Ishikawa (cell line): ENCODE measurements around the gene SPATA1.
A peak's percentile ranks its signal among the peaks of the same experiment; 100 is the strongest.

Source experiments
- CEBPB ChIP-seq: IDR thresholded peaks from 2 replicates; pipeline ENCODE4 v1.6.1; 2012
- CREB1 ChIP-seq: IDR thresholded peaks from 2 replicates; pipeline ENCODE4 v1.6.1; 2012; ENCODE audit warnings: low read depth
- EGR1 ChIP-seq: IDR thresholded peaks from 2 replicates; pipeline ENCODE4 v1.6.1; 2012
- EP300 ChIP-seq: IDR thresholded peaks from 2 replicates; pipeline ENCODE4 v1.6.1; 2012; ENCODE audit warnings: borderline replicate concordance
- FOXM1 ChIP-seq: IDR thresholded peaks from 2 replicates; pipeline ENCODE4 v1.6.1; 2012; ENCODE audit warnings: low read depth, borderline replicate concordance
- MAX ChIP-seq: IDR thresholded peaks from 2 replicates; pipeline ENCODE4 v1.6.1; 2012
- NFIC ChIP-seq: IDR thresholded peaks from 2 replicates; pipeline ENCODE4 v1.6.1; 2012
- RAD21 ChIP-seq: IDR thresholded peaks from 2 replicates; pipeline ENCODE4 v1.6.1; 2012; ENCODE audit warnings: low read depth
- TAF1 ChIP-seq: IDR thresholded peaks from 2 replicates; pipeline ENCODE4 v1.6.1; 2012; ENCODE audit warnings: low read depth, mild to moderate bottlenecking
- TCF12 ChIP-seq: IDR thresholded peaks from 2 replicates; pipeline ENCODE4 v1.6.1; 2012; ENCODE audit warnings: low read depth
- TEAD4 ChIP-seq: IDR thresholded peaks from 2 replicates; pipeline ENCODE4 v1.6.1; 2012
- USF1 ChIP-seq: IDR thresholded peaks from 2 replicates; pipeline ENCODE4 v1.6.1; 2012
- YY1 ChIP-seq: IDR thresholded peaks from 2 replicates; pipeline ENCODE4 v1.6.1; 2012; ENCODE audit warnings: low read depth
- ZBTB7A ChIP-seq: IDR thresholded peaks from 2 replicates; pipeline ENCODE4 v1.6.1; 2012; ENCODE audit warnings: low read depth
- TF ChIP-seq, protein P1 (sequence below): IDR thresholded peaks from 2 replicates; pipeline ENCODE4 v1.6.1; 2012; ENCODE audit warnings: low read depth, mild to moderate bottlenecking

Gene SPATA1

GRCh38 chr1:84506002-84506728, at the start of gene SPATA1, which contains the start of gene GNG5:
TSS of gene SPATA1 (plus strand) at chr1:84506386. CDS start at chr1:84516360, 9,974 bp downstream.
TSS of gene GNG5 (minus strand) at chr1:84506581. CDS start at chr1:84506091, 490 bp downstream.
- TF ChIP-seq EP300, result 0 out of 2 replicates have a peak, but pooled peaks have one; percentile 14
- TF ChIP-seq NFIC, result no peak
- TF ChIP-seq MAX, result peak; percentile 42
- peak; percentile 47; the same call in 1 of the 2 replicates for TF ChIP-seq FOXM1
- no peak for TF ChIP-seq USF1
- peak; percentile 50; the same call in 1 of the 2 replicates for TF ChIP-seq TAF1
- peak; percentile 84 for TF ChIP-seq EGR1
- peak; percentile 3 for TF ChIP-seq ZBTB7A
- no peak for TF ChIP-seq RAD21
- TF ChIP-seq TCF12, result peak; percentile 58; the same call in 1 of the 2 replicates

DNA sequence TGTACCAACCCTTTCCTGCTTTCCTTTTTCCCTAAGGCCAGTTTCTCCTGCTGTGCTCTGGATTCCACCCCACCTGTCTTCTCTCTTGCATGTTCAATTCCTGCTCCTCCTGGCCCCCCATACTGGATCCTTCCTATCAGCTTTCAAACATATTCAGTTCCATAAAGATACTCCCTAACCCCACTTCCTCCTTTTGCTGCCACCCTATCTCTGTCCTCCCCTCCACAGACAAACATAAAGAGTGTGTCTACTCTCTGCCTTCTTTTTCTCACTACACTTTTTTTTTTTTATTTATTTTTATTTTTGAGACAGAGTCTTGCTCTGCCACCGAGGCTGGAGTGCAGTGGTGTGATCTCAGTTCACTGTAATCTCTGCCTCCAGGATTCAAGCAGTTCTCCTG, 44.1 kb upstream of the SPATA1 start:
- TF ChIP-seq RAD21 (no peak), EP300 (no peak), MAX (no peak), CEBPB (no peak), FOXM1 (no peak), ZBTB7A (no peak), EGR1 (no peak), TCF12 (no peak), TEAD4 (no peak), NFIC (no peak), USF1 (no peak)

- no peak for TF ChIP-seq CREB1
These were observed 38.9 kb upstream of the SPATA1 start for GRCh38 chr1:84467298-84467697.

- TF ChIP-seq RAD21, result no peak
- TF ChIP-seq YY1, result no peak
- TF ChIP-seq EGR1, result no peak
- TF ChIP-seq, protein P1, sequence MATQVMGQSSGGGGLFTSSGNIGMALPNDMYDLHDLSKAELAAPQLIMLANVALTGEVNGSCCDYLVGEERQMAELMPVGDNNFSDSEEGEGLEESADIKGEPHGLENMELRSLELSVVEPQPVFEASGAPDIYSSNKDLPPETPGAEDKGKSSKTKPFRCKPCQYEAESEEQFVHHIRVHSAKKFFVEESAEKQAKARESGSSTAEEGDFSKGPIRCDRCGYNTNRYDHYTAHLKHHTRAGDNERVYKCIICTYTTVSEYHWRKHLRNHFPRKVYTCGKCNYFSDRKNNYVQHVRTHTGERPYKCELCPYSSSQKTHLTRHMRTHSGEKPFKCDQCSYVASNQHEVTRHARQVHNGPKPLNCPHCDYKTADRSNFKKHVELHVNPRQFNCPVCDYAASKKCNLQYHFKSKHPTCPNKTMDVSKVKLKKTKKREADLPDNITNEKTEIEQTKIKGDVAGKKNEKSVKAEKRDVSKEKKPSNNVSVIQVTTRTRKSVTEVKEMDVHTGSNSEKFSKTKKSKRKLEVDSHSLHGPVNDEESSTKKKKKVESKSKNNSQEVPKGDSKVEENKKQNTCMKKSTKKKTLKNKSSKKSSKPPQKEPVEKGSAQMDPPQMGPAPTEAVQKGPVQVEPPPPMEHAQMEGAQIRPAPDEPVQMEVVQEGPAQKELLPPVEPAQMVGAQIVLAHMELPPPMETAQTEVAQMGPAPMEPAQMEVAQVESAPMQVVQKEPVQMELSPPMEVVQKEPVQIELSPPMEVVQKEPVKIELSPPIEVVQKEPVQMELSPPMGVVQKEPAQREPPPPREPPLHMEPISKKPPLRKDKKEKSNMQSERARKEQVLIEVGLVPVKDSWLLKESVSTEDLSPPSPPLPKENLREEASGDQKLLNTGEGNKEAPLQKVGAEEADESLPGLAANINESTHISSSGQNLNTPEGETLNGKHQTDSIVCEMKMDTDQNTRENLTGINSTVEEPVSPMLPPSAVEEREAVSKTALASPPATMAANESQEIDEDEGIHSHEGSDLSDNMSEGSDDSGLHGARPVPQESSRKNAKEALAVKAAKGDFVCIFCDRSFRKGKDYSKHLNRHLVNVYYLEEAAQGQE, result no peak
- no peak for TF ChIP-seq NFIC
- no peak for TF ChIP-seq FOXM1
- TF ChIP-seq MAX, result no peak
- TF ChIP-seq USF1, result no peak
- no peak for TF ChIP-seq ZBTB7A
- TF ChIP-seq CEBPB, result no peak
- no peak for TF ChIP-seq TCF12
- no peak for TF ChIP-seq EP300
- no peak for TF ChIP-seq TAF1
- no peak for TF ChIP-seq TEAD4
- no peak for TF ChIP-seq CREB1
These were observed 30.0 kb upstream of the SPATA1 start for GRCh38 chr1:84476225-84476624.

GRCh38 chr1:84478876-84479868, 27.0 kb upstream of the SPATA1 start, which contains the start of gene RPF1:
TSS of gene RPF1 (plus strand) at chr1:84479266. CDS start at chr1:84479282, 16 bp downstream.
- TF ChIP-seq, protein P1, result no peak
- TF ChIP-seq MAX (peak; percentile 83), TCF12 (peak; percentile 51), CEBPB (0 out of 2 replicates have a peak, but pooled peaks have one; percentile 17), USF1 (peak; percentile 38; the same call in 1 of the 2 replicates), YY1 (peak; percentile 87), CREB1 (no peak), TEAD4 (no peak), EGR1 (no peak), TAF1 (peak; percentile 90), NFIC (peak; percentile 24; the same call in 1 of the 2 replicates), FOXM1 (no peak), ZBTB7A (no peak), RAD21 (no peak), EP300 (no peak)
